HepG2 (cell line): ENCODE measurements around the gene HOXA5. TPM values are rescaled to one million over a fixed set of nuclear protein-coding genes. Genes with fewer than 3 reads are reported as not detected.

ENCODE experiments used
- ATRX ChIP-seq: sonication (generic); formaldehyde crosslinking; IDR thresholded peaks from 2 replicates; pipeline ENCODE4 v1.4.0; 2020; ENCODE audit warnings: missing genetic modification reagents, borderline replicate concordance
- ELF4 ChIP-seq: sonication (generic); formaldehyde crosslinking; IDR thresholded peaks from 2 replicates; pipeline ENCODE4 v1.5.0; 2020; ENCODE audit warnings: missing genetic modification reagents, mild to moderate bottlenecking, moderate library complexity, borderline replicate concordance
- GATAD2A ChIP-seq: IDR thresholded peaks from 2 replicates; pipeline ENCODE4 v1.6.1; 2016
- KDM4B ChIP-seq: sonication (generic); formaldehyde crosslinking; IDR thresholded peaks from 2 replicates; pipeline ENCODE4 v1.4.0; 2020; ENCODE audit warnings: missing genetic modification reagents
- MIER3 ChIP-seq: IDR thresholded peaks from 2 replicates; pipeline ENCODE4 v1.6.1; 2016; ENCODE audit warnings: missing compliant biosample characterization, borderline replicate concordance
- MYC ChIP-seq: sonication (generic); formaldehyde crosslinking; IDR thresholded peaks from 2 replicates; pipeline ENCODE4 v1.9.0; 2021; ENCODE audit warnings: missing genetic modification reagents, borderline replicate concordance
- PLRG1 ChIP-seq: fragments of 450-650 bp; conservative IDR thresholded peaks from 2 replicates; pipeline ENCODE4 v1.6.1; 2016
- POLR2G ChIP-seq: fragments of 200-400 bp; formaldehyde crosslinking; IDR thresholded peaks from 2 replicates; pipeline ENCODE4 v1.6.1; 2018; ENCODE audit warnings: mild to moderate bottlenecking, low read depth, low read length, moderate library complexity
- RBFOX2 ChIP-seq: fragments of 200-400 bp; formaldehyde crosslinking; IDR thresholded peaks from 2 replicates; pipeline ENCODE4 v1.6.1; 2017; ENCODE audit warnings: low read depth, mild to moderate bottlenecking, low read length
- SALL1 ChIP-seq: sonication (generic); formaldehyde crosslinking; IDR thresholded peaks from 2 replicates; pipeline ENCODE4 v1.8.0; 2022; ENCODE audit warnings: mild to moderate bottlenecking, missing genetic modification reagents
- TBX2 ChIP-seq: sonication (generic); formaldehyde crosslinking; IDR thresholded peaks from 2 replicates; pipeline ENCODE4 v1.5.0; 2020; ENCODE audit warnings: missing genetic modification reagents, mild to moderate bottlenecking, borderline replicate concordance
- ZBTB39 ChIP-seq: sonication (generic); formaldehyde crosslinking; IDR thresholded peaks from 2 replicates; pipeline ENCODE4 v1.5.0; 2020; ENCODE audit warnings: missing genetic modification reagents
- ZEB1 ChIP-seq: IDR thresholded peaks from 2 replicates; pipeline ENCODE4 v1.6.1; 2012; ENCODE audit warnings: mild to moderate bottlenecking, low read depth, inconsistent platforms; ENCODE audit not compliant: insufficient replicate concordance
- ZNF12 ChIP-seq: sonication (generic); formaldehyde crosslinking; IDR thresholded peaks from 2 replicates; pipeline ENCODE4 v1.5.0; 2020; ENCODE audit warnings: missing genetic modification reagents
- ZNF281 ChIP-seq: sonication (generic); formaldehyde crosslinking; IDR thresholded peaks from 2 replicates; pipeline ENCODE4 v1.4.0; 2020; ENCODE audit warnings: missing genetic modification reagents, borderline replicate concordance
- ZNF331 ChIP-seq: sonication (generic); formaldehyde crosslinking; IDR thresholded peaks from 2 replicates; pipeline ENCODE4 v1.4.0; 2020; ENCODE audit warnings: missing genetic modification reagents
- ZNF33A ChIP-seq: sonication (generic); formaldehyde crosslinking; IDR thresholded peaks from 2 replicates; pipeline ENCODE4 v1.5.1; 2020; ENCODE audit warnings: missing genetic modification reagents, mild to moderate bottlenecking, moderate library complexity, borderline replicate concordance
- ZNF562 ChIP-seq: sonication (generic); formaldehyde crosslinking; IDR thresholded peaks from 2 replicates; pipeline ENCODE4 v1.8.0; 2022; ENCODE audit warnings: missing genetic modification reagents, borderline replicate concordance
- ZNF598 ChIP-seq: sonication (generic); formaldehyde crosslinking; IDR thresholded peaks from 2 replicates; pipeline ENCODE4 v1.5.1; 2020; ENCODE audit warnings: mild to moderate bottlenecking, missing genetic modification reagents, borderline replicate concordance
- ZNF674 ChIP-seq: sonication (generic); formaldehyde crosslinking; IDR thresholded peaks from 2 replicates; pipeline ENCODE4 v1.5.0; 2020; ENCODE audit warnings: low read depth, mild to moderate bottlenecking, missing genetic modification reagents
- ZNF75D ChIP-seq: sonication (generic); formaldehyde crosslinking; IDR thresholded peaks from 2 replicates; pipeline ENCODE4 v1.8.1; 2023; ENCODE audit warnings: missing genetic modification reagents, mild to moderate bottlenecking, borderline replicate concordance
- ZNF780A ChIP-seq: sonication (generic); formaldehyde crosslinking; IDR thresholded peaks from 2 replicates; pipeline ENCODE4 v1.8.0; 2022; ENCODE audit warnings: mild to moderate bottlenecking, missing genetic modification reagents, moderate library complexity
- ZNF891 ChIP-seq: sonication (generic); formaldehyde crosslinking; IDR thresholded peaks from 2 replicates; pipeline ENCODE4 v1.5.0; 2020; ENCODE audit warnings: mild to moderate bottlenecking, missing genetic modification reagents
- polyA plus RNA-seq, 8 experiments: library from polyadenylated mRNA; depleted of rRNA in 3 of 8; stranded (reverse) in 7 of 8; unstranded in 1 of 8; fragments of >200 nt; fragmentation: Illumina TruSeq in 4 of 8; extraction: Trizol in 4 of 8; gene quantifications; 2 replicates each; pipeline versions ENCODE4 v1.2.1 to v1.2.3, GENCODE V29; 2011 to 2016; ENCODE audit warnings: low read depth in 4 of 8, missing spikeins in 1 of 8, mixed read lengths in 1 of 8; ENCODE audit not compliant: insufficient read depth in 1 of 8
- total RNA-seq, 5 experiments: library from RNA; depleted of rRNA; stranded (reverse); fragments of >200 nt; fragmentation: Illumina TruSeq; extraction: Trizol; gene quantifications; 2 replicates each; pipeline ENCODE4 v1.2.3, GENCODE V29; 2016; ENCODE audit warnings: low read depth in 1 of 5
- TF ChIP-seq, protein P1 (sequence below): sonication (generic); formaldehyde crosslinking; IDR thresholded peaks from 2 replicates; pipeline ENCODE4 v1.4.0; 2020; ENCODE audit warnings: mild to moderate bottlenecking, missing genetic modification reagents
- TF ChIP-seq, protein P2 (sequence below): IDR thresholded peaks from 2 replicates; pipeline ENCODE4 v1.6.1; 2012; ENCODE audit warnings: inconsistent platforms
- TF ChIP-seq, protein P3 (sequence below): sonication (generic); formaldehyde crosslinking; IDR thresholded peaks from 2 replicates; pipeline ENCODE4 v1.8.1; 2023; ENCODE audit warnings: missing genetic modification reagents, mild to moderate bottlenecking, borderline replicate concordance

HOXA5 gene
- total and polyA plus RNA-seq, 2 of the 13 experiments (the other 11 are each of a cell fraction or from before 2014, with no cell fraction given) = 3.2 to 3.6 TPM

- TF ChIP-seq KDM4B (CRISPR knock-in tag) = no peak
- peak; percentile 26; the same call in 1 of the 2 replicates for TF ChIP-seq POLR2G
- no peak for TF ChIP-seq MIER3 (CRISPR knock-in tag)
- TF ChIP-seq ZNF674 = no peak
- TF ChIP-seq MYC (CRISPR knock-in tag) = peak; percentile 46; the same call in 1 of the 2 replicates
- TF ChIP-seq ZNF281 = peak; percentile 84; the same call in 1 of the 2 replicates
- peak; percentile 8; the same call in 1 of the 2 replicates for TF ChIP-seq GATAD2A (CRISPR knock-in tag)
- no peak; the same call in 1 of the 2 replicates for TF ChIP-seq ZBTB39 (CRISPR knock-in tag)
- no peak for TF ChIP-seq ZNF12 (CRISPR knock-in tag)
- TF ChIP-seq, protein P1, sequence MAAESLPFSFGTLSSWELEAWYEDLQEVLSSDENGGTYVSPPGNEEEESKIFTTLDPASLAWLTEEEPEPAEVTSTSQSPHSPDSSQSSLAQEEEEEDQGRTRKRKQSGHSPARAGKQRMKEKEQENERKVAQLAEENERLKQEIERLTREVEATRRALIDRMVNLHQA (CRISPR knock-in tag) = no peak
- TF ChIP-seq ZNF598 = no peak
- no peak for TF ChIP-seq ZNF75D
- TF ChIP-seq ZEB1 = no peak
- peak; percentile 44; the same call in 1 of the 2 replicates for TF ChIP-seq TBX2 (CRISPR knock-in tag)
- TF ChIP-seq PLRG1 = no peak
- no peak for TF ChIP-seq ELF4 (CRISPR knock-in tag)
- TF ChIP-seq, protein P2, sequence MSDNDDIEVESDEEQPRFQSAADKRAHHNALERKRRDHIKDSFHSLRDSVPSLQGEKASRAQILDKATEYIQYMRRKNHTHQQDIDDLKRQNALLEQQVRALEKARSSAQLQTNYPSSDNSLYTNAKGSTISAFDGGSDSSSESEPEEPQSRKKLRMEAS = peak; percentile 48; the same call in 1 of the 2 replicates
- TF ChIP-seq RBFOX2 = peak; percentile 64
- no peak for TF ChIP-seq ZNF33A
- TF ChIP-seq ZNF891 (CRISPR knock-in tag) = peak; percentile 40
- TF ChIP-seq, protein P3, sequence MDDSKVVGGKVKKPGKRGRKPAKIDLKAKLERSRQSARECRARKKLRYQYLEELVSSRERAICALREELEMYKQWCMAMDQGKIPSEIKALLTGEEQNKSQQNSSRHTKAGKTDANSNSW = no peak
- peak; percentile 51; the same call in 1 of the 2 replicates for TF ChIP-seq SALL1 (CRISPR knock-in tag)
- no peak for TF ChIP-seq ZNF562 (CRISPR knock-in tag)
- no peak; the same call in 1 of the 2 replicates for TF ChIP-seq ZNF331 (CRISPR knock-in tag)
- no peak for TF ChIP-seq ZNF780A
- TF ChIP-seq ATRX (CRISPR knock-in tag) = no peak
These were observed 7.3 kb upstream of the HOXA5 start (continued) for GRCh38 chr7:27150568-27151340.
